Caco-2 (cell line): ENCODE results near the gene BDKRB1. TPM values are rescaled to one million over a fixed set of nuclear protein-coding genes. Genes with fewer than 3 reads are reported as not detected.

ENCODE experiments used
- BruUV-seq: library from RNA; stranded (reverse); fragments of 400-500 nt; replicated peaks from 2 replicates; lab custom pipeline; 2021; lab: Mats Ljungman, UMichigan
- CTCF ChIA-PET: fragments of 300-600 bp; sonication (Branson Sonifier 250); formaldehyde crosslinking; loops from one replicate; lab custom pipeline; 2022; ENCODE audit warnings: antibody characterized with exemption; lab: Charles Lee
- POLR2A ChIA-PET: fragments of 300-600 bp; sonication (Branson Sonifier 250); formaldehyde crosslinking; loops from one replicate; lab custom pipeline; 2022; ENCODE audit warnings: antibody characterized with exemption; lab: Charles Lee
- DNase-seq, 2 experiments: peaks; one replicate each; pipeline versions ENCODE4 v3.0.0 to v3.0.0-alpha.2; 2020 to 2022
- H3K27me3 ChIP-seq: replicated peaks from 2 replicates; pipeline ENCODE4 v1.6.0; 2011; ENCODE audit warnings: low read length; ENCODE audit not compliant: control insufficient read depth, insufficient read depth
- H3K36me3 ChIP-seq: 2 replicates; pipeline ENCODE4 v1.5.1; 2011; ENCODE audit warnings: low read length; ENCODE audit not compliant: control insufficient read depth, insufficient read depth
- H3K4me1 ChIP-seq: fragments of 250-450 bp; sonication (Bioruptor Pico); 2 replicates; pipeline ENCODE4 v1.5.1; 2020; ENCODE audit warnings: mild to moderate bottlenecking
- H3K4me3 ChIP-seq: 2 replicates; pipeline ENCODE4 v1.5.1; 2011; ENCODE audit warnings: low read depth, mild to moderate bottlenecking, control low read depth, low read length
- H3K9me3 ChIP-seq: fragments of 250-450 bp; sonication (Bioruptor Pico); 2 replicates; pipeline ENCODE4 v1.5.1; 2020; ENCODE audit warnings: mild to moderate bottlenecking, moderate library complexity
- H3K27ac Mint-ChIP-seq: one replicate; pipeline ENCODE4 v1.8.0; 2022; ENCODE audit warnings: mixed read lengths; ENCODE audit not compliant: unreplicated experiment
- H3K27me3 Mint-ChIP-seq: one replicate; pipeline ENCODE4 v1.8.0; 2022; ENCODE audit warnings: mixed read lengths; ENCODE audit not compliant: insufficient read depth, unreplicated experiment
- H3K36me3 Mint-ChIP-seq: one replicate; pipeline ENCODE4 v1.8.0; 2022; ENCODE audit warnings: mild to moderate bottlenecking, mixed read lengths; ENCODE audit not compliant: insufficient read depth, unreplicated experiment
- H3K4me1 Mint-ChIP-seq: one replicate; pipeline ENCODE4 v1.8.0; 2022; ENCODE audit warnings: low read depth, mixed read lengths; ENCODE audit not compliant: unreplicated experiment
- H3K4me3 Mint-ChIP-seq: one replicate; pipeline ENCODE4 v1.8.0; 2022; ENCODE audit warnings: mild to moderate bottlenecking, moderate library complexity, mixed read lengths; ENCODE audit not compliant: unreplicated experiment
- H3K9me3 Mint-ChIP-seq: one replicate; pipeline ENCODE4 v1.8.0; 2022; ENCODE audit warnings: mixed read lengths; ENCODE audit not compliant: unreplicated experiment
- intact Hi-C: fragments of 100-400 bp; cut with micrococcal nuclease; formaldehyde crosslinking; loops from one replicate; pipeline ENCODE4 v1.10.0; 2022; ENCODE audit not compliant: unreplicated experiment
- total RNA-seq: library from RNA; stranded (reverse); gene quantifications from 2 replicates; pipeline ENCODE4 v1.2.3, GENCODE V29; 2022
- TF ChIP-seq, protein P1 (sequence below), 2 experiments: fragments of 200-600 bp in 1 of 2; IDR thresholded peaks; 1 replicate in 1 of 2; 2 replicates in 1 of 2; pipeline versions ENCODE4 v1.5.1 to v1.8.0; 2011 to 2022; ENCODE audit warnings: antibody characterized with exemption in 1 of 2, control low read depth in 1 of 2, inconsistent platforms in 1 of 2, low read depth in 1 of 2, low read length in 1 of 2, mild to moderate bottlenecking in 1 of 2, moderate library complexity in 1 of 2; ENCODE audit not compliant: insufficient read depth in 1 of 2, severe bottlenecking in 1 of 2, unreplicated experiment in 1 of 2

BDKRB1 gene
- total RNA-seq, 1 experiment from 2014 or later = 0.18 TPM

DNA sequence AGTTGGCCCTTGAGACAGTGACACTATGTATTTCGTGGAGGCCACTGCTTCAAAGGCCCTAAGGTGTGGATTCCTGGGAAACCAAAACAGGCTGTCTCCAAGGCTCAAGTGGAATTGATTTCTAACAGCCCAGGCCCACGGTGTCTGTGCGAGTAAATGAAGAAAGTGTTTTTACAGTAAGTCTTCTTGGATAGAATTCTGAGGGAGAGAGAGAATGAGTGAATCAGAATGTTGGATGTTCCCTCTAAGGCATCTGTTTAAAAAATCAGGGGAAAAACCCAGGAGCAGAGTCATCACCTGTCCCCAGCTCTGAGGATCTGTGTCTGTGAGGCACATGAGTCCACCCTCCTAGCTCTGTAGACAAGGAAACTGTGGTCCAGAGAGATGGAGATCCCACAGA is 22.3 kb upstream of the BDKRB1 start:
- TF ChIP-seq, protein P1, sequence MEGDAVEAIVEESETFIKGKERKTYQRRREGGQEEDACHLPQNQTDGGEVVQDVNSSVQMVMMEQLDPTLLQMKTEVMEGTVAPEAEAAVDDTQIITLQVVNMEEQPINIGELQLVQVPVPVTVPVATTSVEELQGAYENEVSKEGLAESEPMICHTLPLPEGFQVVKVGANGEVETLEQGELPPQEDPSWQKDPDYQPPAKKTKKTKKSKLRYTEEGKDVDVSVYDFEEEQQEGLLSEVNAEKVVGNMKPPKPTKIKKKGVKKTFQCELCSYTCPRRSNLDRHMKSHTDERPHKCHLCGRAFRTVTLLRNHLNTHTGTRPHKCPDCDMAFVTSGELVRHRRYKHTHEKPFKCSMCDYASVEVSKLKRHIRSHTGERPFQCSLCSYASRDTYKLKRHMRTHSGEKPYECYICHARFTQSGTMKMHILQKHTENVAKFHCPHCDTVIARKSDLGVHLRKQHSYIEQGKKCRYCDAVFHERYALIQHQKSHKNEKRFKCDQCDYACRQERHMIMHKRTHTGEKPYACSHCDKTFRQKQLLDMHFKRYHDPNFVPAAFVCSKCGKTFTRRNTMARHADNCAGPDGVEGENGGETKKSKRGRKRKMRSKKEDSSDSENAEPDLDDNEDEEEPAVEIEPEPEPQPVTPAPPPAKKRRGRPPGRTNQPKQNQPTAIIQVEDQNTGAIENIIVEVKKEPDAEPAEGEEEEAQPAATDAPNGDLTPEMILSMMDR (IDR thresholded peaks at IDR 0.05; ENCODE audit: insufficient read depth in 1 of 2, low read depth in 1 of 2, low read length in 1 of 2, severe bottlenecking in 1 of 2, unreplicated experiment in 1 of 2) = no peak
- no peaks in the 10 kb centered on the region; the same call in 1 of the 2 replicates for H3K9me3 ChIP-seq
- ChIA-PET POLR2A (no interaction called here), CTCF (no interaction called here)
- H3K4me3 Mint-ChIP-seq = no peak overlapping the region
- no TSS peak for BruUV-seq
- no peaks in the 10 kb centered on the region for H3K36me3 Mint-ChIP-seq
- H3K27me3 Mint-ChIP-seq = no peaks in the 10 kb centered on the region
- peaks cover 12% of the 10 kb centered on the region for H3K4me1 ChIP-seq
- DNase-seq = no peak
- H3K9me3 Mint-ChIP-seq = no peaks in the 10 kb centered on the region
- H3K27ac Mint-ChIP-seq = no peak overlapping the region
- no peaks in the 10 kb centered on the region for H3K4me1 Mint-ChIP-seq
- H3K36me3 ChIP-seq = peaks cover 2% of the 10 kb centered on the region
- H3K4me3 ChIP-seq = no peak overlapping the region
- intact Hi-C loops = no loop called here
- no peaks in the 10 kb centered on the region for H3K27me3 ChIP-seq

DNA sequence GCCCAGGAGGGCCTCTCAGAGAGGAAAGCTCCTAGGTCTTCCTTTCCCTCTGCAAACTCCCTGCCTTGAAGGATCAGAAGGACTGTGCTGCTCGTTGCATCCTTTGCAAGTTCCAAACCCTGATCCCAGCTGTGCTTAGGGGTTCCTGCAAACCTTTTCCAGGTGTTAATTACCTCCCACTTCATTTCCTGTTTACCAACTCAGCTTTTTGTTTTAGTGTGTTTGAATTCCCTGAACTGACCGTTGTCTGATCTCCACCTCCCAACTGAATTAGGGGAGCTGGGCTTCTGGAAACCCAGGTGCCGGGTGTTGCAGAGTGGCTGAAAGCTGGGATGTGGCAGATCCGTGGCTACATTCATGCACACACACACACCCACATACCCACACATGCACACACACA is 20.6 kb upstream of the BDKRB1 start:
- ChIA-PET CTCF (no interaction called here), POLR2A (no interaction called here)
- TF ChIP-seq, protein P1 (IDR thresholded peaks at IDR 0.05; ENCODE audit: insufficient read depth in 1 of 2, low read depth in 1 of 2, low read length in 1 of 2, severe bottlenecking in 1 of 2, unreplicated experiment in 1 of 2) = no peak
- Histone ChIP-seq H3K36me3 (peaks cover 2% of the 10 kb centered on the region), H3K9me3 (peaks cover 13% of the 10 kb centered on the region), H3K4me1 (peaks cover 29% of the 10 kb centered on the region), H3K27me3 (no peaks in the 10 kb centered on the region), H3K4me3 (no peak overlapping the region)
- Mint-ChIP-seq H3K9me3 (no peaks in the 10 kb centered on the region), H3K36me3 (no peaks in the 10 kb centered on the region), H3K27me3 (no peaks in the 10 kb centered on the region), H3K4me3 (no peak overlapping the region), H3K4me1 (no peaks in the 10 kb centered on the region), H3K27ac (no peak overlapping the region)
- DNase-seq = no peak
- BruUV-seq = no TSS peak
- intact Hi-C loops = loop anchor here (5.0 kb wide), 1 partner anchor 38 kb away; no protein-coding TSS in a partner anchor

GRCh38 chr14:96237641-96238040 is 18.4 kb upstream of the BDKRB1 start:
- H3K4me3 Mint-ChIP-seq = no peak overlapping the region
- intact Hi-C loops = loop anchor here (5.0 kb wide), 1 partner anchor 40 kb away; no protein-coding TSS in a partner anchor
- no peaks in the 10 kb centered on the region for H3K27me3 Mint-ChIP-seq
- Histone ChIP-seq H3K27me3 (no peaks in the 10 kb centered on the region), H3K4me1 (peaks cover 39% of the 10 kb centered on the region), H3K4me3 (no peak overlapping the region), H3K9me3 (peaks cover 27% of the 10 kb centered on the region), H3K36me3 (peaks cover 2% of the 10 kb centered on the region)
- H3K27ac Mint-ChIP-seq = no peak overlapping the region
- CTCF ChIA-PET = no interaction called here
- H3K4me1 Mint-ChIP-seq = no peaks in the 10 kb centered on the region
- H3K36me3 Mint-ChIP-seq = no peaks in the 10 kb centered on the region
- BruUV-seq = no TSS peak
- DNase-seq = no peak
- POLR2A ChIA-PET = no interaction called here
- TF ChIP-seq, protein P1 (IDR thresholded peaks at IDR 0.05; ENCODE audit: insufficient read depth in 1 of 2, low read depth in 1 of 2, low read length in 1 of 2, severe bottlenecking in 1 of 2, unreplicated experiment in 1 of 2) = no peak
- H3K9me3 Mint-ChIP-seq = no peaks in the 10 kb centered on the region
